SK-N-SH treated with all-trans-retinoic acid at 6 μM for 48 hours (cell line): ENCODE measurements around the gene CILP2.
A peak's percentile ranks its signal among the peaks of the same experiment; 100 is the strongest.

Source experiments
- ATAC-seq: fragments of 200-7000 bp; cut with Tn5 transposase; 3 replicates; pipeline ENCODE4 v1.9.1; 2020; ENCODE audit warnings: mild to moderate bottlenecking, moderate library complexity
- ARNTL ChIP-seq: fragments of 450-650 bp; formaldehyde crosslinking; IDR thresholded peaks from 2 replicates; pipeline ENCODE4 v1.5.0; 2020; ENCODE audit warnings: low read depth, mild to moderate bottlenecking, moderate library complexity, borderline replicate concordance
- ESRRG ChIP-seq: fragments of 250-450 bp; sonication (Bioruptor Pico); IDR thresholded peaks from 2 replicates; pipeline ENCODE4 v1.6.1; 2021; ENCODE audit warnings: mild to moderate bottlenecking
- GLIS3 ChIP-seq: fragments of 250-450 bp; sonication (Bioruptor Pico); IDR thresholded peaks from 2 replicates; pipeline ENCODE4 v1.5.0; 2020; ENCODE audit warnings: mild to moderate bottlenecking, moderate library complexity
- ISL1 ChIP-seq: fragments of 250-450 bp; sonication (Bioruptor Pico); IDR thresholded peaks from 2 replicates; pipeline ENCODE4 v2.1.2; 2022; ENCODE audit warnings: mild to moderate bottlenecking, moderate library complexity
- RARB ChIP-seq: fragments of 250-450 bp; sonication (Bioruptor Pico); IDR thresholded peaks from 2 replicates; pipeline ENCODE4 v1.8.0; 2021; ENCODE audit warnings: mild to moderate bottlenecking, moderate library complexity
- TCF4 ChIP-seq: fragments of 250-450 bp; sonication (Bioruptor Pico); IDR thresholded peaks from 2 replicates; pipeline ENCODE4 v1.8.0; 2021; ENCODE audit warnings: mild to moderate bottlenecking, moderate library complexity, borderline replicate concordance
- TOX ChIP-seq: fragments of 250-450 bp; sonication (Bioruptor Pico); IDR thresholded peaks from 2 replicates; pipeline ENCODE4 v1.8.0; 2021; ENCODE audit warnings: mild to moderate bottlenecking, moderate library complexity, borderline replicate concordance
- ZFP3 ChIP-seq: fragments of 250-450 bp; sonication (Bioruptor Pico); IDR thresholded peaks from 2 replicates; pipeline ENCODE4 v1.5.0; 2020; ENCODE audit warnings: mild to moderate bottlenecking, moderate library complexity
- ZFP30 ChIP-seq: fragments of 450-650 bp; formaldehyde crosslinking; IDR thresholded peaks from 2 replicates; pipeline ENCODE4 v1.5.0; 2022; ENCODE audit warnings: mild to moderate bottlenecking, moderate library complexity
- ZNF565 ChIP-seq: fragments of 450-650 bp; formaldehyde crosslinking; conservative IDR thresholded peaks from 2 replicates; pipeline ENCODE4 v1.5.0; 2020; ENCODE audit warnings: low read depth, mild to moderate bottlenecking, moderate library complexity
- ZNF70 ChIP-seq: fragments of 450-650 bp; formaldehyde crosslinking; IDR thresholded peaks from 2 replicates; pipeline ENCODE4 v1.5.0; 2020; ENCODE audit warnings: mild to moderate bottlenecking, moderate library complexity
- ZNF8 ChIP-seq: fragments of 450-650 bp; formaldehyde crosslinking; IDR thresholded peaks from 2 replicates; pipeline ENCODE4 v1.5.0; 2020; ENCODE audit warnings: mild to moderate bottlenecking, moderate library complexity
- TF ChIP-seq, protein P1 (sequence below): fragments of 250-450 bp; sonication (Bioruptor Pico); IDR thresholded peaks from 2 replicates; pipeline ENCODE4 v1.5.0; 2020; ENCODE audit warnings: mild to moderate bottlenecking, moderate library complexity
- TF ChIP-seq, protein P2 (sequence below): fragments of 250-450 bp; sonication (Bioruptor Pico); IDR thresholded peaks from 2 replicates; pipeline ENCODE4 v1.8.0; 2021; ENCODE audit warnings: low read depth, mild to moderate bottlenecking, moderate library complexity, borderline replicate concordance
- TF ChIP-seq, protein P3 (sequence below): fragments of 250-450 bp; sonication (Bioruptor Pico); IDR thresholded peaks from 2 replicates; pipeline ENCODE4 v1.5.1; 2020; ENCODE audit warnings: low read depth, mild to moderate bottlenecking, moderate library complexity
- TF ChIP-seq, protein P4 (sequence below): fragments of 250-450 bp; sonication (Bioruptor Pico); IDR thresholded peaks from 2 replicates; pipeline ENCODE4 v1.8.0; 2020; ENCODE audit warnings: mild to moderate bottlenecking, moderate library complexity, borderline replicate concordance

CILP2 gene

DNA sequence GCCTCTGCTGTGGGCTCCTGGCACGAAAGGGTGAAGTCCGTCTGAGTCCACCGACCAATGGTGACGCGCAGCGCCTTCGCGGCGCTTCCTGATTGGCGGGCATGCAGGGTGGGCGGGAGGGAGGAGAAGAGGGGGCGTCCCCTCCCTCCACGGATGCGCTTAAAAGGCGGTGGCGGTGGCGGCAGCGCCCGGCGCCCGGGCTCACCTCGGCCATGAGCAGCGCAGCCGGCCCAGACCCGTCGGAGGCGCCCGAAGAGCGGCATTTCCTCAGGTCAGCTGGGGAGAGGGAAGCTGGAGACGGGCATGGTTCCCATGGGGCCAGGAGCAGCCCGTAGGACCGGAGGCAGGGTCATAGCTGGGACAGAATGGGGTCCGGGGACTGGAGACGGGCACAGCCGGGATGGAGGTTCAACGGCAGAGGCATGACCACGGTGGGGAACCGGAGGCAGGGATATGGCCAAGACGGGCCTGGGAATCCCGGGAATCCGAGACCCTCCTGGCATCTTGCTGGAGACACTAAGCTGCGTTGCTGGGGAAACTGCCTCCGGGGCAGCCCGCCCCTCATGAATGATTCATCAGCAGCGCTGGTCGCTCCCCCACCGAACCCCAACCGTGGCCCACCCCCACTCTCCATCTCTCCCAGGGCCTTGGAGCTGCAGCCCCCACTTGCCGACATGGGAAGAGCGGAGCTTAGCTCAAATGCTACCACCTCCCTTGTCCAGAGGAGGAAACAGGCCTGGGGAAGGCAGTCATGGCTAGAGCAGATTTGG is 9.2 kb upstream of the CILP2 start, which contains the start of gene YJEFN3:
YJEFN3 (plus strand) TSS at position 191 of the 770 bp plus-strand sequence; CDS start at position 213, 22 bp downstream.
- TF ChIP-seq ZNF565 (CRISPR knock-in tag) (0 out of 2 replicates have a peak, but pooled peaks have one; percentile 16), GLIS3 (peak; percentile 29; the same call in 1 of the 2 replicates)
- TF ChIP-seq, protein P1, sequence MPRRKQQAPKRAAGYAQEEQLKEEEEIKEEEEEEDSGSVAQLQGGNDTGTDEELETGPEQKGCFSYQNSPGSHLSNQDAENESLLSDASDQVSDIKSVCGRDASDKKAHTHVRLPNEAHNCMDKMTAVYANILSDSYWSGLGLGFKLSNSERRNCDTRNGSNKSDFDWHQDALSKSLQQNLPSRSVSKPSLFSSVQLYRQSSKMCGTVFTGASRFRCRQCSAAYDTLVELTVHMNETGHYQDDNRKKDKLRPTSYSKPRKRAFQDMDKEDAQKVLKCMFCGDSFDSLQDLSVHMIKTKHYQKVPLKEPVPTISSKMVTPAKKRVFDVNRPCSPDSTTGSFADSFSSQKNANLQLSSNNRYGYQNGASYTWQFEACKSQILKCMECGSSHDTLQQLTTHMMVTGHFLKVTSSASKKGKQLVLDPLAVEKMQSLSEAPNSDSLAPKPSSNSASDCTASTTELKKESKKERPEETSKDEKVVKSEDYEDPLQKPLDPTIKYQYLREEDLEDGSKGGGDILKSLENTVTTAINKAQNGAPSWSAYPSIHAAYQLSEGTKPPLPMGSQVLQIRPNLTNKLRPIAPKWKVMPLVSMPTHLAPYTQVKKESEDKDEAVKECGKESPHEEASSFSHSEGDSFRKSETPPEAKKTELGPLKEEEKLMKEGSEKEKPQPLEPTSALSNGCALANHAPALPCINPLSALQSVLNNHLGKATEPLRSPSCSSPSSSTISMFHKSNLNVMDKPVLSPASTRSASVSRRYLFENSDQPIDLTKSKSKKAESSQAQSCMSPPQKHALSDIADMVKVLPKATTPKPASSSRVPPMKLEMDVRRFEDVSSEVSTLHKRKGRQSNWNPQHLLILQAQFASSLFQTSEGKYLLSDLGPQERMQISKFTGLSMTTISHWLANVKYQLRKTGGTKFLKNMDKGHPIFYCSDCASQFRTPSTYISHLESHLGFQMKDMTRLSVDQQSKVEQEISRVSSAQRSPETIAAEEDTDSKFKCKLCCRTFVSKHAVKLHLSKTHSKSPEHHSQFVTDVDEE, result no peak
- ATAC-seq, result peak; percentile 20

DNA sequence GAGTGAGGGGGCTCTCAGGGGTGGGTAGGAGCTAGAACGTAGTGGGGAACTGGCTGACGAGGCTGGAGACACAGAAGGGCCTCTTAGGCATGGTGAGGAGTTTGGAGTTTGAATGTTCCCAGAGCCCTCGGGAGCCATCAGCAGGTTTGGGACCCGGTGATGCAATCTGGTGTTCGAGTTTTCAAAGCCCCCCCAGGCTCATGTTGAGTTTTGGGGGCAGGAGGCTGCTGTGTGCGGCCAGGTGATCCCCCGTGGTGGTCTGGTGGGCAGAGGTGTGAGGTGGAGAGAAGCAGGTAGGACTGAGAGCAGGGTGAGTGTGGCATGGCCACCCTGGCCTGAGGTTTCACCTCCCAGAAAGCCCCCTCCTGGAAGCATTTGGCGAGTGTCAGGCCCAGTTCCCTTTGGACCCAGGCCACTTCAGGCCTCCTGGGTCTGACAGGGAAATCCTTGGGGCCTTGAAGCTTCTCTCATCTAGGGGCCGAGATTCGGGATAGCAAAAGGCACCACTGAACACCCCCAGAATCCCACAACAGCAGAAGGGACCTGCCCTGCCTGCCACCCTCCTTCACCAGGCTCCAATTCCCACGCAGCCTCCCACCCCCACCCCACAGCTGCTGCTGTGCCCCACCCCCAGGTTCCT is 8.2 kb upstream of the CILP2 start:
- TF ChIP-seq ISL1 (CRISPR knock-in tag) (no peak), ZFP3 (CRISPR knock-in tag) (0 out of 2 replicates have a peak, but pooled peaks have one; percentile 17), ESRRG (no peak)
- TF ChIP-seq, protein P2, sequence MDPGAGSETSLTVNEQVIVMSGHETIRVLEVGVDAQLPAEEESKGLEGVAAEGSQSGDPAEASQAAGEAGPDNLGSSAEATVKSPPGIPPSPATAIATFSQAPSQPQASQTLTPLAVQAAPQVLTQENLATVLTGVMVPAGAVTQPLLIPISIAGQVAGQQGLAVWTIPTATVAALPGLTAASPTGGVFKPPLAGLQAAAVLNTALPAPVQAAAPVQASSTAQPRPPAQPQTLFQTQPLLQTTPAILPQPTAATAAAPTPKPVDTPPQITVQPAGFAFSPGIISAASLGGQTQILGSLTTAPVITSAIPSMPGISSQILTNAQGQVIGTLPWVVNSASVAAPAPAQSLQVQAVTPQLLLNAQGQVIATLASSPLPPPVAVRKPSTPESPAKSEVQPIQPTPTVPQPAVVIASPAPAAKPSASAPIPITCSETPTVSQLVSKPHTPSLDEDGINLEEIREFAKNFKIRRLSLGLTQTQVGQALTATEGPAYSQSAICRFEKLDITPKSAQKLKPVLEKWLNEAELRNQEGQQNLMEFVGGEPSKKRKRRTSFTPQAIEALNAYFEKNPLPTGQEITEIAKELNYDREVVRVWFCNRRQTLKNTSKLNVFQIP (CRISPR knock-in tag), result no peak
- peak; percentile 1; the same call in 1 of the 3 replicates for ATAC-seq

DNA sequence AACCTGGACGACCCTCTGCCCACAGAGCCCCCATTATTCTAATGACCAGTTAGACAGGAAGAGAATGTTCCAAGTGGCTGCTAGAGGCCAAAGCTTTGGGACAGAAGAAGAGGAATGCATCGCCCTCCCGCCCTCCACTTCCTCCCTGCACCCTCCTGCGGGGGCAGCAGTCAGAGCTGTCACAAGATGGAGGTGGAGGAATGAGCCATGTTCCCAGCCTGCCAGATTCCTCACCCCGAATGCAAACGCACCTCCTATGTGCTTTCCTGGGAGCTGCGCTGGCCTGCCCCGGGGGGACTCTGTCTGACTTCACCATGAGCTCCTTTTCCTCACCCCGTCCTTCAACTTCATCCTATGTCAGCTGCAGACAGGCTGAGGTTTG is 7.7 kb upstream of the CILP2 start:
- no peak for TF ChIP-seq ZNF8 (CRISPR knock-in tag)
- TF ChIP-seq TCF4 (CRISPR knock-in tag), result no peak
- no peak for TF ChIP-seq ZFP30
- TF ChIP-seq, protein P3, sequence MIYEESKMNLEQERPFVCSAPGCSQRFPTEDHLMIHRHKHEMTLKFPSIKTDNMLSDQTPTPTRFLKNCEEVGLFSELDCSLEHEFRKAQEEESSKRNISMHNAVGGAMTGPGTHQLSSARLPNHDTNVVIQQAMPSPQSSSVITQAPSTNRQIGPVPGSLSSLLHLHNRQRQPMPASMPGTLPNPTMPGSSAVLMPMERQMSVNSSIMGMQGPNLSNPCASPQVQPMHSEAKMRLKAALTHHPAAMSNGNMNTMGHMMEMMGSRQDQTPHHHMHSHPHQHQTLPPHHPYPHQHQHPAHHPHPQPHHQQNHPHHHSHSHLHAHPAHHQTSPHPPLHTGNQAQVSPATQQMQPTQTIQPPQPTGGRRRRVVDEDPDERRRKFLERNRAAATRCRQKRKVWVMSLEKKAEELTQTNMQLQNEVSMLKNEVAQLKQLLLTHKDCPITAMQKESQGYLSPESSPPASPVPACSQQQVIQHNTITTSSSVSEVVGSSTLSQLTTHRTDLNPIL (CRISPR knock-in tag), result no peak
- TF ChIP-seq ARNTL (CRISPR knock-in tag), result no peak
- no peak for TF ChIP-seq TOX (CRISPR knock-in tag)
- TF ChIP-seq ZFP3 (CRISPR knock-in tag), result no peak
- TF ChIP-seq RARB (CRISPR knock-in tag), result no peak
- TF ChIP-seq ISL1 (CRISPR knock-in tag), result no peak
- TF ChIP-seq, protein P2 (CRISPR knock-in tag), result no peak
- ATAC-seq, result no peak; the same call in 2 of the 3 replicates

DNA sequence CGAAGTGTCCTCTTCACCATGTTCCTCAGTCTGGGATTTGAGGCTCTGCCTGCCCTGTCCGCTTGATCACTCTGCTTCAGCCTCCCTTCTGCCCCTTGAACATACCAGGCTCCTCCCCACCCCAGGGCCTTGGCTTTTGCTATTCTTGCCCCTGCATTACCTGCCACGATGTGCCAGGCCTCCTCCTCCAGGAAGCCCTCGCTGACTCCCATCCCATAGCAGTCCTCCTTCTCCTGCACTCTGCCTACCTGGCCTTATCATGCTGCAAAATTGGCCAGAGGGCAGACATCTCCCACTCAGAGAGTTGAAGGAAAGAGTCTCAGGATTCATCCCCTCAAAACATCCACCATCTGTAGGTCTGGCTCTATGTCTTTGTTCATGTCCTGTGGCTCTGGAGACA is 7.2 kb upstream of the CILP2 start:
- no peak for TF ChIP-seq ZNF70
- TF ChIP-seq, protein P4, sequence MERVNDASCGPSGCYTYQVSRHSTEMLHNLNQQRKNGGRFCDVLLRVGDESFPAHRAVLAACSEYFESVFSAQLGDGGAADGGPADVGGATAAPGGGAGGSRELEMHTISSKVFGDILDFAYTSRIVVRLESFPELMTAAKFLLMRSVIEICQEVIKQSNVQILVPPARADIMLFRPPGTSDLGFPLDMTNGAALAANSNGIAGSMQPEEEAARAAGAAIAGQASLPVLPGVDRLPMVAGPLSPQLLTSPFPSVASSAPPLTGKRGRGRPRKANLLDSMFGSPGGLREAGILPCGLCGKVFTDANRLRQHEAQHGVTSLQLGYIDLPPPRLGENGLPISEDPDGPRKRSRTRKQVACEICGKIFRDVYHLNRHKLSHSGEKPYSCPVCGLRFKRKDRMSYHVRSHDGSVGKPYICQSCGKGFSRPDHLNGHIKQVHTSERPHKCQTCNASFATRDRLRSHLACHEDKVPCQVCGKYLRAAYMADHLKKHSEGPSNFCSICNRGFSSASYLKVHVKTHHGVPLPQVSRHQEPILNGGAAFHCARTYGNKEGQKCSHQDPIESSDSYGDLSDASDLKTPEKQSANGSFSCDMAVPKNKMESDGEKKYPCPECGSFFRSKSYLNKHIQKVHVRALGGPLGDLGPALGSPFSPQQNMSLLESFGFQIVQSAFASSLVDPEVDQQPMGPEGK (CRISPR knock-in tag), result no peak

More for the DNA sequence above, 7.2 kb upstream of the CILP2 start:
- ATAC-seq, result no peak
